Loucy (cell line): Measurements from ENCODE around the gene IFT52.

ENCODE experiments used
- CTCF ChIP-seq: fragments of 200-600 bp; sonication (generic); conservative IDR thresholded peaks from 2 replicates; pipeline ENCODE4 v1.5.1; 2014; ENCODE audit warnings: mild to moderate bottlenecking, antibody characterized with exemption, low read length
- EZH2phosphoT487 ChIP-seq: fragments of 200-600 bp; IDR thresholded peaks from 2 replicates; pipeline ENCODE4 v1.6.1; 2018; ENCODE audit warnings: antibody characterized with exemption, mild to moderate bottlenecking, moderate library complexity, borderline replicate concordance

GRCh38 chr20:43559147-43559987 lies 31.4 kb upstream of the IFT52 start:
- TF ChIP-seq CTCF (no peak), EZH2phosphoT487 (no peak)
